PC-9 (cell line): ENCODE results near the gene SLCO2B1. TPM values are rescaled to one million over a fixed set of nuclear protein-coding genes. Genes with fewer than 3 reads are reported as not detected.

Source experiments
- BruUV-seq: library from RNA; stranded (reverse); fragments of 400-500 nt; replicated peaks from 2 replicates; lab custom pipeline; 2021; lab: Mats Ljungman, UMichigan
- CTCF ChIA-PET: fragments of 300-600 bp; sonication (Branson Sonifier 250); formaldehyde crosslinking; loops from one replicate; lab custom pipeline; 2022; ENCODE audit warnings: antibody characterized with exemption; lab: Charles Lee
- POLR2A ChIA-PET: fragments of 300-600 bp; sonication (Branson Sonifier 250); formaldehyde crosslinking; loops from one replicate; lab custom pipeline; 2022; ENCODE audit warnings: antibody characterized with exemption; ENCODE audit not compliant: unreplicated experiment; lab: Charles Lee
- DNase-seq, 2 experiments: peaks; one replicate each; pipeline versions ENCODE4 v3.0.0 to v3.0.0-alpha.2; 2015 to 2022; ENCODE audit warnings: mixed read lengths in 1 of 2
- H2AFZ ChIP-seq: fragments of 200-600 bp; sonication (generic); 2 replicates; pipeline ENCODE4 v1.8.1; 2017; ENCODE audit warnings: antibody characterized with exemption
- H3F3A ChIP-seq: fragments of 200-600 bp; sonication (generic); 2 replicates; pipeline ENCODE4 v1.8.1; 2017; ENCODE audit warnings: antibody characterized with exemption, mild to moderate bottlenecking, low read depth; ENCODE audit not compliant: insufficient read depth
- H3K27ac ChIP-seq: fragments of 200-600 bp; sonication (generic); 2 replicates; pipeline ENCODE4 v1.6.1; 2016; ENCODE audit warnings: mixed run types
- H3K27me3 ChIP-seq: fragments of 200-600 bp; sonication (generic); 2 replicates; pipeline ENCODE4 v1.6.1; 2016; ENCODE audit warnings: low read depth, mixed run types; ENCODE audit not compliant: insufficient read depth
- H3K36me3 ChIP-seq: fragments of 200-600 bp; sonication (generic); 2 replicates; pipeline ENCODE4 v1.6.1; 2016; ENCODE audit warnings: low read depth, mixed run types
- H3K4me1 ChIP-seq: fragments of 200-600 bp; sonication (generic); replicated peaks from 2 replicates; pipeline ENCODE4 v1.6.1; 2016; ENCODE audit warnings: mixed run types; ENCODE audit not compliant: insufficient read depth
- H3K4me2 ChIP-seq: fragments of 200-600 bp; sonication (generic); 2 replicates; pipeline ENCODE4 v1.6.1; 2017; ENCODE audit warnings: mixed run types
- H3K4me3 ChIP-seq: fragments of 200-600 bp; sonication (generic); 2 replicates; pipeline ENCODE4 v1.6.1; 2016; ENCODE audit warnings: mixed run types
- H3K79me2 ChIP-seq: fragments of 200-600 bp; sonication (generic); 2 replicates; pipeline ENCODE4 v1.6.1; 2017; ENCODE audit warnings: low read depth, mixed run types
- H3K9me2 ChIP-seq: fragments of 200-600 bp; sonication (generic); 2 replicates; pipeline ENCODE4 v1.8.1; 2017; ENCODE audit warnings: mild to moderate bottlenecking; ENCODE audit not compliant: insufficient read depth
- H3K9me3 ChIP-seq: fragments of 200-600 bp; sonication (generic); 2 replicates; pipeline ENCODE4 v1.8.1; 2016; ENCODE audit warnings: low read depth; ENCODE audit not compliant: insufficient read depth
- H4K20me1 ChIP-seq: fragments of 200-600 bp; sonication (generic); 2 replicates; pipeline ENCODE4 v1.8.1; 2017; ENCODE audit not compliant: insufficient read depth
- CTCF ChIP-seq: fragments of 200-600 bp; sonication (generic); conservative IDR thresholded peaks from 2 replicates; pipeline ENCODE4 v1.6.1; 2017; ENCODE audit warnings: mixed run types, antibody characterized with exemption, mild to moderate bottlenecking, moderate library complexity
- EZH2 ChIP-seq: fragments of 200-600 bp; sonication (generic); IDR thresholded peaks from 2 replicates; pipeline ENCODE4 v1.8.0; 2017; ENCODE audit warnings: antibody characterized with exemption, low read depth
- intact Hi-C: fragments of 100-400 bp; cut with micrococcal nuclease; formaldehyde crosslinking; loops from one replicate; pipeline ENCODE4 v1.10.0; 2022; ENCODE audit not compliant: unreplicated experiment
- total RNA-seq: library from RNA; stranded (reverse); gene quantifications from 2 replicates; pipeline ENCODE4 v1.2.3, GENCODE V29; 2021

SLCO2B1 gene
- total RNA-seq, 1 experiment from 2014 or later = 1.3 TPM

GRCh38 chr11:75154646-75155569 is 4.0 kb downstream of the SLCO2B1 start:
- H3K36me3 ChIP-seq = no peaks in the 10 kb centered on the region
- H3K9me2 ChIP-seq = no peaks in the 10 kb centered on the region
- ChIA-PET POLR2A (no interaction called here), CTCF (interaction anchor here (0.6 to 0.8 kb wide), 3 partner anchors 13 to 511 kb away, joined by 3 to 8 read pairs (median 4); no protein-coding TSS in a partner anchor)
- no peaks in the 10 kb centered on the region for H3K79me2 ChIP-seq
- intact Hi-C loops = no loop called here
- H4K20me1 ChIP-seq = no peaks in the 10 kb centered on the region
- no peak overlapping the region for H3K4me2 ChIP-seq
- no peaks in the 10 kb centered on the region for H3K9me3 ChIP-seq
- H3K4me1 ChIP-seq = no peaks in the 10 kb centered on the region
- DNase-seq = no peak
- no TSS peak for BruUV-seq
- no peak overlapping the region for H3K27ac ChIP-seq
- TF ChIP-seq CTCF (no peak), EZH2 (no peak)
- no peak overlapping the region for H2AFZ ChIP-seq
- H3F3A ChIP-seq = no peaks in the 10 kb centered on the region
- no peak overlapping the region for H3K4me3 ChIP-seq
- peaks cover 27% of the 10 kb centered on the region for H3K27me3 ChIP-seq

GRCh38 chr11:75155570-75156422 is 4.9 kb downstream of the SLCO2B1 start:
- Histone ChIP-seq H3F3A (no peaks in the 10 kb centered on the region), H3K9me3 (no peaks in the 10 kb centered on the region; the same call in 1 of the 2 replicates), H3K4me1 (no peaks in the 10 kb centered on the region), H4K20me1 (no peaks in the 10 kb centered on the region), H3K4me3 (no peak overlapping the region), H3K27me3 (peaks cover 27% of the 10 kb centered on the region), H3K36me3 (no peaks in the 10 kb centered on the region), H3K4me2 (no peak overlapping the region), H3K27ac (no peak overlapping the region), H2AFZ (no peak overlapping the region), H3K9me2 (no peaks in the 10 kb centered on the region), H3K79me2 (no peaks in the 10 kb centered on the region)
- ChIA-PET CTCF (interaction anchor here (0.8 kb wide), 1 partner anchor 86 kb away, joined by 3 read pairs; no protein-coding TSS in a partner anchor), POLR2A (no interaction called here)
- TF ChIP-seq CTCF = no peak
- no peak for TF ChIP-seq EZH2
- DNase-seq = no peak
- no TSS peak for BruUV-seq
- intact Hi-C loops = no loop called here

- H3K27ac ChIP-seq = no peak overlapping the region
- no peak overlapping the region for H2AFZ ChIP-seq
- BruUV-seq = no TSS peak
- H3K4me1 ChIP-seq = no peaks in the 10 kb centered on the region
- no peak overlapping the region for H3K4me2 ChIP-seq
- no peak for TF ChIP-seq EZH2
- TF ChIP-seq CTCF = no peak
- no peaks in the 10 kb centered on the region for H3K9me2 ChIP-seq
- intact Hi-C loops = no loop called here
- ChIA-PET POLR2A (no interaction called here), CTCF (no interaction called here)
- H3K79me2 ChIP-seq = no peaks in the 10 kb centered on the region
- no peak overlapping the region for H3K4me3 ChIP-seq
- H3K36me3 ChIP-seq = no peaks in the 10 kb centered on the region
- peaks cover 33% of the 10 kb centered on the region for H3K27me3 ChIP-seq
- no peak for DNase-seq
- no peaks in the 10 kb centered on the region; the same call in 1 of the 2 replicates for H3K9me3 ChIP-seq
- no peaks in the 10 kb centered on the region for H4K20me1 ChIP-seq
- no peaks in the 10 kb centered on the region for H3F3A ChIP-seq
Measured at GRCh38 chr11:75158241-75158640, 7.3 kb downstream of the SLCO2B1 start.
